Stimulated activated CD4-positive, alpha-beta T cell treated with anti-CD3 and anti-CD28 coated beads, Interleukin-4, amount 100 ng/mL, for 1 hour (primary cell): Measurements from ENCODE around the gene MIA2.
"Not testable (repeated sequence)": the region's sequence is repeated elsewhere in the genome, so short reads cannot be mapped to it uniquely, and the experiment has no call there.

ENCODE experiments used
- DNase-seq: peaks from one replicate; pipeline ENCODE4 v3.0.0-alpha.2; 2020

Gene MIA2

GRCh38 chr14:39233680-39234326, at the start of gene MIA2:
TSS of gene MIA2 (plus strand) at chr14:39233915. CDS start at chr14:39234115, 200 bp downstream.
- DNase-seq = no peak

- DNase-seq = no peak
Observed at GRCh38 chr14:39184628-39185255, 49.0 kb upstream of the MIA2 start.

- DNase-seq = no peak
Observed at GRCh38 chr14:39185256-39186049, 48.3 kb upstream of the MIA2 start.

- DNase-seq = no peak
Observed at GRCh38 chr14:39186941-39187525, 46.7 kb upstream of the MIA2 start.

GRCh38 chr14:39203659-39204606, 29.8 kb upstream of the MIA2 start:
- DNase-seq = no peak

- DNase-seq = not testable (repeated sequence)
Observed at GRCh38 chr14:39207430-39207829, 26.3 kb upstream of the MIA2 start.

- no peak for DNase-seq
Observed at GRCh38 chr14:39211109-39211741, 22.5 kb upstream of the MIA2 start.

GRCh38 chr14:39212034-39212433, 21.7 kb upstream of the MIA2 start:
- no peak for DNase-seq

GRCh38 chr14:39212693-39213092, 21.0 kb upstream of the MIA2 start:
- DNase-seq = no peak

- DNase-seq = no peak
Observed at GRCh38 chr14:39217214-39217879, 16.4 kb upstream of the MIA2 start.

- no peak for DNase-seq
Observed at GRCh38 chr14:39218171-39218769, 15.4 kb upstream of the MIA2 start.

- no peak for DNase-seq
Observed at GRCh38 chr14:39219075-39219499, 14.6 kb upstream of the MIA2 start.

GRCh38 chr14:39220473-39220872, 13.2 kb upstream of the MIA2 start:
- DNase-seq = not testable (repeated sequence)

GRCh38 chr14:39228044-39228443, 5.7 kb upstream of the MIA2 start:
- no peak for DNase-seq

- DNase-seq = no peak
Observed at GRCh38 chr14:39228509-39229221, 5.0 kb upstream of the MIA2 start.

- DNase-seq = peak; percentile 34
Observed at GRCh38 chr14:39229222-39229543, 4.5 kb upstream of the MIA2 start.

- DNase-seq = no peak
Observed at GRCh38 chr14:39229601-39230110, 4.1 kb upstream of the MIA2 start.

GRCh38 chr14:39230416-39231035, 3.2 kb upstream of the MIA2 start:
- no peak for DNase-seq

GRCh38 chr14:39231751-39232553, 1.8 kb upstream of the MIA2 start:
- DNase-seq = not testable (repeated sequence)
